Measurements from ENCODE around the gene EPS15. TPM values are rescaled to one million over a fixed set of nuclear protein-coding genes. Genes with fewer than 3 reads are reported as not detected.

The EPS15 gene
- total and polyA plus RNA-seq, 11 donors: 19.9 to 80.6 (median 67.8) TPM

DNA sequence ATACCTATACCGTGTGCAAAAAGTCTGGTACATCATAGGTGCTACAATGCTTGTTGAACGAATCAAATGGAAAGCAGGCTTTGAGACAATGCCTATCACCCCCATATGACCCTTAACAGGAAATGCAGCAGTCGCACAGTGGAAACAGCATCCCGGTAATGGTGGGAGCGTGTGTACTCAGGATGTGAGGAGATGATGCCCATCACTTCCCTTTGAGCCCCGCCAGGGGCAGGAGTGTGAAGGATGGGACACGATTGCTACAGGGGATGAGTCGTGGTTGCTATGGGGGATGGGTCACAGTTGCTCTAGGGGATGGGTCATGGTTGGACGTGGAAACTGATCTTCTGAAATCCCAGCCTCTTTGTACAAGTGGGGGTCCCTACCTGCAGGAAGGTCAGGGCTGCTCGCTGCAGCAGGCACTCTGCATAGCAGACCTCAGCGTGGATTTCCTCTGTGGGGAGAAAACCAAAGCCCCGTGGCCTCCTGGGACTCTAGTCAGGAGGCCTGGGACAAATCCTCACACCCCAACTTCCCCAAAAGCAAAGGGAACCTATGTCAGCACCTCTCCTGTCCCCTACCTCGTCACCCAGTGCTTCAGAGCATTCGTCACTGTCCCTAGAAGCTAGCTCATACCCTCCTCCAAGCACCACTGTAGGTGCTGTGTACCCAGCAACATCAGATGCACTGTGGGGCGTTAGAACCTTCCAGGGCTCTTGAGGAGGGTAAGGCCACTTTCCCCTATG lies 208.0 kb downstream of the EPS15 start:
- no peaks in the 10 kb centered on the region for H3K9me3 ChIP-seq
- DNase-seq (peak in 1 of 5 donors; percentile 7), ATAC-seq (no peak)
- intact Hi-C loops (cut with DNase I): no loop called here
- H3K27me3 ChIP-seq: no peaks in the 10 kb centered on the region
- peaks cover 0 to 2% (median 0%) of the 10 kb centered on the region in 9 donors for H3K36me3 ChIP-seq
- peaks cover 0 to 13% (median 0%) of the 10 kb centered on the region in 12 donors for H3K4me1 ChIP-seq
- TF ChIP-seq POLR2A (IDR thresholded peaks at IDR 0.05): no peak
- TF ChIP-seq, protein P1, sequence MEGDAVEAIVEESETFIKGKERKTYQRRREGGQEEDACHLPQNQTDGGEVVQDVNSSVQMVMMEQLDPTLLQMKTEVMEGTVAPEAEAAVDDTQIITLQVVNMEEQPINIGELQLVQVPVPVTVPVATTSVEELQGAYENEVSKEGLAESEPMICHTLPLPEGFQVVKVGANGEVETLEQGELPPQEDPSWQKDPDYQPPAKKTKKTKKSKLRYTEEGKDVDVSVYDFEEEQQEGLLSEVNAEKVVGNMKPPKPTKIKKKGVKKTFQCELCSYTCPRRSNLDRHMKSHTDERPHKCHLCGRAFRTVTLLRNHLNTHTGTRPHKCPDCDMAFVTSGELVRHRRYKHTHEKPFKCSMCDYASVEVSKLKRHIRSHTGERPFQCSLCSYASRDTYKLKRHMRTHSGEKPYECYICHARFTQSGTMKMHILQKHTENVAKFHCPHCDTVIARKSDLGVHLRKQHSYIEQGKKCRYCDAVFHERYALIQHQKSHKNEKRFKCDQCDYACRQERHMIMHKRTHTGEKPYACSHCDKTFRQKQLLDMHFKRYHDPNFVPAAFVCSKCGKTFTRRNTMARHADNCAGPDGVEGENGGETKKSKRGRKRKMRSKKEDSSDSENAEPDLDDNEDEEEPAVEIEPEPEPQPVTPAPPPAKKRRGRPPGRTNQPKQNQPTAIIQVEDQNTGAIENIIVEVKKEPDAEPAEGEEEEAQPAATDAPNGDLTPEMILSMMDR (IDR thresholded peaks at IDR 0.05): no peak
- H3K4me3 ChIP-seq: no peak overlapping the region
- 60 to 71% (median 70%) methylated on average over 13 to 15 of the region's 15 CpGs for WGBS, 4 donors
- no peak overlapping the region for H3K27ac ChIP-seq

DNA sequence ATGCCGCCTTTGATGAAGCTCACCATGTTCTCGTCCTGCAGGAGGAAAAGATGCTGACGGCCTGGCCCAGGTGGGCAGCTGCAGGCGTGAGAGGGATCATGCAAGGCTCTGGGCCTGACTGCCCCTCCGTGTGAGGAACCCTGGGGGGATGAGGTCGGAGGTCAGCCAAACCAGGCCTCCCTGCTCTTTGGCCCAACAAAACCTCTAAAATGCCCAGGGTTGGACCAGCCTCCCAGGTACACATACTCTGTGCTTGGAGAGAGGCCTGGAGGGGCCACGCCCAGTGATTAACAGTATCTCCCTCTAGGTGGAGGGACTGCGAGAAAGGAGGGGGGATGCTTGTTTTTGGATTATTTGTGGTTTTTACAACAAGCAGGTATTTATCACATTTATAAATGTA lies 209.8 kb downstream of the EPS15 start:
- peaks cover 0 to 2% (median 0%) of the 10 kb centered on the region in 9 donors for H3K36me3 ChIP-seq

DNA sequence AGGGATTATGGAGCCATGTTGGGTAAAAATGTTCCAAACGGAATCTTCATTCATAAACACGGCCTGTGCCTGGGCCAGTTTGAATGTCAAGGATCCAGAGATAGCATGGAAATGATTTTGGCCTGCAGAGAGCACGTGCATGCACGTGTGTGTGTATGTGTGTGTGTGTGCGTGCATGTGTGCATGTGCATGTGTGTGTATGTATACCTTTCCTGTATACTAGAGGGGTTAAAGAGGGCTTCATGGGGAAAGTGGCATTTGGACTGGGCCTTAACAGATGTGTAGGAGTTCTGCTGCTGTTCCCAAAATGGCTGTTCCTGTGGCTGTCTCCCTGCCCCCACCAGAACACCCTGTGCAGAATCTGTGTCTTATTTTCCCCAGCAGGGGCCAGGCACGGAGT lies 210.4 kb downstream of the EPS15 start:
- H3K36me3 ChIP-seq: peaks cover 0 to 2% (median 0%) of the 10 kb centered on the region in 9 donors
- ATAC-seq (no peak), DNase-seq (peak in 1 of 5 donors; percentile 11)
- peaks cover 0 to 10% (median 0%) of the 10 kb centered on the region in 12 donors for H3K4me1 ChIP-seq
- no peak overlapping the region for H3K27ac ChIP-seq
- H3K9me3 ChIP-seq: no peaks in the 10 kb centered on the region
- no peak overlapping the region for H3K4me3 ChIP-seq
- 89 to 96% (median 91%) methylated on average over 6 of the region's 6 CpGs for WGBS, 4 donors
- intact Hi-C loops (cut with DNase I): no loop called here
- H3K27me3 ChIP-seq: no peaks in the 10 kb centered on the region
- TF ChIP-seq, protein P1 (IDR thresholded peaks at IDR 0.05): no peak
- no peak for TF ChIP-seq POLR2A (IDR thresholded peaks at IDR 0.05)

More for the DNA sequence above, 209.8 kb downstream of the EPS15 start:
- TF ChIP-seq POLR2A (IDR thresholded peaks at IDR 0.05): no peak
- TF ChIP-seq, protein P1 (IDR thresholded peaks at IDR 0.05): no peak
- WGBS, 4 donors: 90 to 93% (median 92%) methylated on average over 6 to 8 of the region's 8 CpGs
- intact Hi-C loops (cut with DNase I): no loop called here
- DNase-seq (peak in 1 of 5 donors; percentile 20), ATAC-seq (no peak)
- H3K27ac ChIP-seq: no peak overlapping the region
- H3K9me3 ChIP-seq: no peaks in the 10 kb centered on the region
- H3K4me3 ChIP-seq: no peak overlapping the region
- H3K27me3 ChIP-seq: no peaks in the 10 kb centered on the region
- peaks cover 0 to 10% (median 0%) of the 10 kb centered on the region in 12 donors for H3K4me1 ChIP-seq

DNA sequence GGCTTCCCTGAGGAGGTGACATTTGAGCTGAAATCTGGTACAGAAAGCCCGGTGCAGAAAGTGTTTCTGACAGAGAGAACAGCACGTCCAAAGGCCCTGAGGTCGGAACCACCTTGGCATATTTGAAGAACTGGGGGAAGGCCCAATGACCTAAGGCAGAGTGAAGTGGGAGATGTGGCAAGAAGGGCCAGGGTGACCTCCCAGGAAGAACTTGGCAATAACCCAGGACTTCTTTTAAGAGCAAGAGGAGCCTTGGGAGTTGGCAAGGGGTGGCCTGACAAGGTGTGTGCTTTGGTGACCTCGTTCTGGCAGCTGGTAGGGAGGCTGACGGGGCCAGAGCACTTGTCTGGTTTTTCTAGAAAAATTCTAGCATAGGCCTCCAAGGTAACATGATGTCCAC lies 212.1 kb downstream of the EPS15 start:
- Histone ChIP-seq H3K27me3 (no peaks in the 10 kb centered on the region), H3K9me3 (no peaks in the 10 kb centered on the region), H3K4me1 (peaks cover 0 to 17% (median 0%) of the 10 kb centered on the region in 12 donors), H3K27ac (no peak overlapping the region), H3K36me3 (peaks cover 0 to 2% (median 0%) of the 10 kb centered on the region in 9 donors), H3K4me3 (no peak overlapping the region)
- ATAC-seq (no peak), DNase-seq (no peak)
- intact Hi-C loops (cut with DNase I): no loop called here
- WGBS, 4 donors: 82 to 94% (median 91%) methylated on average over 5 of the region's 5 CpGs
- TF ChIP-seq, protein P1 (IDR thresholded peaks at IDR 0.05): no peak
- TF ChIP-seq POLR2A (IDR thresholded peaks at IDR 0.05): no peak
